Fibroblast of villous mesenchyme (primary cell): ENCODE results near the gene GMNC. TPM values are rescaled to one million over a fixed set of nuclear protein-coding genes. Genes with fewer than 3 reads are reported as not detected.

Source experiments
- DNase-seq: peaks from one replicate; pipeline ENCODE4 v3.0.0-alpha.2; 2010; ENCODE audit warnings: low read depth
- H3K4me3 ChIP-seq: 2 replicates; pipeline ENCODE4 v1.5.1; 2011; ENCODE audit warnings: low read depth, mild to moderate bottlenecking, low read length
- total RNA-seq: library from RNA; depleted of rRNA; stranded (reverse); fragments of >200 nt; gene quantifications from 2 replicates; pipeline ENCODE4 v1.2.3, GENCODE V29; 2012
- TF ChIP-seq, protein P1 (sequence below): IDR thresholded peaks from 2 replicates; pipeline ENCODE4 v1.5.1; 2012; ENCODE audit warnings: low read depth, mild to moderate bottlenecking, low read length; ENCODE audit not compliant: insufficient read depth

Gene GMNC
- total RNA-seq: 0.97 and 3.9 TPM in 2 replicates

DNA sequence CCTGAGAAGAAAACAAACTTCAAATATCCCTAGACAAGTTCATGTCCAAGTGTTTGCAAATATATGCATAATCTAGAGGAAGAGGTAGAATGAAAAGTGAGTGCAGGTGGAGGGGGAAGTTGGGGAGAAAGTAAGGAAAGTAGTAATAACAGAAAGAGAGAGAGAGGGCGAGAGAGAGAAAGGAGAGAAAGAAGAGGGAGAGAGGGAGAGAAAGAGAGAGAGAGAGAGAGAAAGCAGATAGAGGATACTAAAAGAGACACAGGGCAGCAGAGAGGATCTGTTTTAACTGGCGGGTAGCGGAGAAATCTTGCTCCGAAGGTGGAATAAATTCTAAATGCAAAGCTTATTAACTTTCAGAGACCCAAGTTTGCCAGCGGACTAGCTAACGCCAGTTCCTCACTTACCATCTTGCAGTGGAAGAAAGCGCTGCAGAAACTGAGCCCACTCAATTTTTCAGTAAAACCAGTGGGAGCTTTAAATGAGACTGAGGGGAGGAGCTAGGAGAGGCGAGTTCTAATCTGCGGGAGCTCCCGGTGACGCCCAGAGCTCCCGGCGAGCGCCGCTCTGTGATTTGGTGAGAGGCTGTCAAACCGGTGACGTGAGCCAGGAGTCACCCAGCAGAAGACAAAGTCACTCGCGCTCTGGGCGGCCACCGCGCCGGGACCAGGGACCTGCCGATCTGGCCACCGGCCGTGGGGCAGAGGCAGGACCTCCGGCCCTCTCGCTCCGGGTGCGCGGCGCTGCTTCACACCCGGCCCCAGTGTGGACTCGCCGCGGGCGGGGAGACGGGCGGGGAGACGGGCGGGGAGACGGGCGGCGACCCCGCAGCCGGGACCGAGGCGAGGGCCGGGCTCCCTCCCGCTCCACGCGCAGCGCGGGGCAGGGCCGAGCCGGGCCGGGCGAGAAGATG lies at the start of gene GMNC:
TSS of gene GMNC (minus strand) at position 486 of the 910 bp plus-strand sequence. CDS start at position 407, 79 bp downstream.
- peak; percentile 66 for DNase-seq
- TF ChIP-seq, protein P1, sequence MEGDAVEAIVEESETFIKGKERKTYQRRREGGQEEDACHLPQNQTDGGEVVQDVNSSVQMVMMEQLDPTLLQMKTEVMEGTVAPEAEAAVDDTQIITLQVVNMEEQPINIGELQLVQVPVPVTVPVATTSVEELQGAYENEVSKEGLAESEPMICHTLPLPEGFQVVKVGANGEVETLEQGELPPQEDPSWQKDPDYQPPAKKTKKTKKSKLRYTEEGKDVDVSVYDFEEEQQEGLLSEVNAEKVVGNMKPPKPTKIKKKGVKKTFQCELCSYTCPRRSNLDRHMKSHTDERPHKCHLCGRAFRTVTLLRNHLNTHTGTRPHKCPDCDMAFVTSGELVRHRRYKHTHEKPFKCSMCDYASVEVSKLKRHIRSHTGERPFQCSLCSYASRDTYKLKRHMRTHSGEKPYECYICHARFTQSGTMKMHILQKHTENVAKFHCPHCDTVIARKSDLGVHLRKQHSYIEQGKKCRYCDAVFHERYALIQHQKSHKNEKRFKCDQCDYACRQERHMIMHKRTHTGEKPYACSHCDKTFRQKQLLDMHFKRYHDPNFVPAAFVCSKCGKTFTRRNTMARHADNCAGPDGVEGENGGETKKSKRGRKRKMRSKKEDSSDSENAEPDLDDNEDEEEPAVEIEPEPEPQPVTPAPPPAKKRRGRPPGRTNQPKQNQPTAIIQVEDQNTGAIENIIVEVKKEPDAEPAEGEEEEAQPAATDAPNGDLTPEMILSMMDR: no peak
- H3K4me3 ChIP-seq: peak within 1 kb of the TSS; percentile 66

DNA sequence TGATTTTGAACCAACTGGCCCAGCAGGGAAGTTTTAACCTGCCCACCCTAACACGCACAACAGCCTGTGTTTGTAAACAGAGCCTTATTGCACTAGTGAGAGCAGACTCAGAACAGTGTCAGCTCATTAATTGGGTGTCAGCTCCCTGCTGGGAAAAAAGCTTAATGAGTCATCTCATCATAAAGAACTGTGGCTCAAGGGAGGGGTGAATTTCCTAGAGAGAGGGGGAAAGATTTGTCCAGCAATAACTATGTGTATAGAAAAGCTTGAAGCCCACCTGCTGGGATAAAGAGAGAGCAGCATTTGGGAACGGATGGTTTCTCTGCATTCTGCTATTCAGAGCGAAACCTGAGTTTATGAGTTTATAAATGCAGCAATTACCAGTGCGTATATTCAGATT lies 48.9 kb upstream of the GMNC start:
- H3K4me3 ChIP-seq: no peak overlapping the region
- TF ChIP-seq, protein P1: no peak
- no peak for DNase-seq

DNA sequence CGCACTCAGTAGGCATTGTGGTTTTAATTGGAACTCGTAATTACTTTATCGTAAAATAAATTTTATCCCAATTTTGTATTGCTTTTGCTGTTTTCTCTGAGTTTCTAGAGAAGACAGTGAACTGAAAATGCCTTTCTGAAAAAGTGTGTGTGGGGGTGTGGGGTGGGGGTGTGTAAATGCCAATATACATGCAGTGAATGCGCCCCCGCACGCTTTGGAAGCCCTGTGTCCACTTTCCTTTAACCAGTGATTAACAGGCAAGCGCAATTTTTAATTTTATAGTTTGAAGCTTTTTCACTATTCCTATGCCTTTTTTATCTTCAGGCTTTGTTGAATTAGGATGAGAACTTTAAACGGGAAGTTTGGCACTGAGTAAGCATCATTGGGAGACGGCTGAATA lies 47.4 kb upstream of the GMNC start:
- TF ChIP-seq, protein P1: no peak
- no peak overlapping the region for H3K4me3 ChIP-seq
- no peak for DNase-seq

DNA sequence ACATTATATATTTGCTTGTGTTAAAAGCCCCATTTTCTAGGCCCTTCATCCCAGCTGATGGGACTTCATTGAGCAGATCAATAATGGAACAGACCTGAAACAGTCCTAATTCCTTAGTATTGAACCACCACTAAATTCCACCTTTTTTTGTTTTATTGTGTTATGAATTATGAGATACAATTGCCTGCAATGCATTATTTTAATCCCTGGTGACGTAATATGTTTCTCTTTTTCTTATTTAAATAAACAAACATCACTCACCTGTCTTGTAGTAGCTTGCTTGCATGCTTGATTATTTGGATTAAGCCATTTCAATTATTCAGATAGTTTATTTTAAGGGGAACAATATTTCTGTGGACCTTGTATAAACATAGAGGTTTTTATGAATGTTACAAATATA lies 40.7 kb upstream of the GMNC start:
- TF ChIP-seq, protein P1: no peak
- H3K4me3 ChIP-seq: no peak overlapping the region
- no peak for DNase-seq

- TF ChIP-seq, protein P1: no peak
- H3K4me3 ChIP-seq: no peak overlapping the region
- no peak for DNase-seq
Measured at GRCh38 chr3:190902292-190902691, 39.8 kb upstream of the GMNC start.

- TF ChIP-seq, protein P1: no peak
- DNase-seq: no peak
- H3K4me3 ChIP-seq: no peak overlapping the region
Measured at GRCh38 chr3:190892395-190892902, 30.0 kb upstream of the GMNC start.

DNA sequence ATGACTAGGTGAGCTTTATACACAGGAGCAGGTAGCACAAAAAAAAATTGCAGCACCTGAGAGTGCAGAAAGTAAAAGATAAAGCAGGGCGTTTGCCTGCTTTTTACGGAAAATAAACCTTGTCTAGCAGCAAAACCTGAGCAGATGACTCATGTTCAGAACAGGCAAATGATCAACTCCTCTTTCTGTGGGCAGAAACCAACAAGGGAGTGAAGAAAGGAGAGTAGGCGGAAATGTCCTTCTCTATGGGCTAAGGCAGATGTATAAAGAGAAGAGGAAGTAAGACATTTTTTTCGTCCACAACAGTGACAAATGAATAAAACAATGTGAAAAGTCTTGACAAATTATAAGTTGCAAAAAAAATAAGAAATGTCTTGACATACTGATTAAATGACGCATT lies 24.5 kb upstream of the GMNC start:
- TF ChIP-seq, protein P1: no peak
- no peak for DNase-seq
- H3K4me3 ChIP-seq: no peak overlapping the region
